GM12874 (cell line): ENCODE data around the gene IMPDH1.

ENCODE experiments used
- CTCF ChIP-seq: IDR thresholded peaks from 2 replicates; pipeline ENCODE4 v1.5.1; 2011; ENCODE audit warnings: low read depth, mild to moderate bottlenecking, control low read depth, low read length, moderate library complexity; ENCODE audit not compliant: insufficient read depth

Gene IMPDH1

GRCh38 chr7:128362670-128363069 lies 47.1 kb downstream of the IMPDH1 start:
- no peak for TF ChIP-seq CTCF

GRCh38 chr7:128361411-128362379 lies 48.1 kb downstream of the IMPDH1 start, which contains the start of gene PRRT4:
Gene PRRT4 (minus strand): TSS chr7:128361690.
- no peak for TF ChIP-seq CTCF

- TF ChIP-seq CTCF: no peak
Observed at GRCh38 chr7:128360359-128360678, 49.5 kb downstream of the IMPDH1 start.

GRCh38 chr7:128359939-128360338 lies 49.8 kb downstream of the IMPDH1 start:
- TF ChIP-seq CTCF: no peak

- TF ChIP-seq CTCF: no peak
Observed at GRCh38 chr7:128359336-128359735, 50.4 kb downstream of the IMPDH1 start.

- no peak for TF ChIP-seq CTCF
Observed at GRCh38 chr7:128358233-128358632, 51.5 kb downstream of the IMPDH1 start.

GRCh38 chr7:128357217-128357613 lies 52.6 kb downstream of the IMPDH1 start:
- TF ChIP-seq CTCF: no peak
